Panc1 (cell line): ENCODE results near the gene HMCN2.

Experiments
- POLR2AphosphoS5 ChIP-seq: IDR thresholded peaks from 2 replicates; pipeline ENCODE4 v1.6.1; 2012; ENCODE audit warnings: mild to moderate bottlenecking, low read depth, low read length, moderate library complexity
- TCF7L2 ChIP-seq: IDR thresholded peaks from 2 replicates; pipeline ENCODE4 v1.6.1; 2011; ENCODE audit warnings: mild to moderate bottlenecking, low read depth, low read length, inconsistent platforms
- TF ChIP-seq, protein P1 (sequence below): fragments of 450-650 bp; IDR thresholded peaks from 2 replicates; pipeline ENCODE4 v1.5.1; 2017; ENCODE audit warnings: mild to moderate bottlenecking

DNA sequence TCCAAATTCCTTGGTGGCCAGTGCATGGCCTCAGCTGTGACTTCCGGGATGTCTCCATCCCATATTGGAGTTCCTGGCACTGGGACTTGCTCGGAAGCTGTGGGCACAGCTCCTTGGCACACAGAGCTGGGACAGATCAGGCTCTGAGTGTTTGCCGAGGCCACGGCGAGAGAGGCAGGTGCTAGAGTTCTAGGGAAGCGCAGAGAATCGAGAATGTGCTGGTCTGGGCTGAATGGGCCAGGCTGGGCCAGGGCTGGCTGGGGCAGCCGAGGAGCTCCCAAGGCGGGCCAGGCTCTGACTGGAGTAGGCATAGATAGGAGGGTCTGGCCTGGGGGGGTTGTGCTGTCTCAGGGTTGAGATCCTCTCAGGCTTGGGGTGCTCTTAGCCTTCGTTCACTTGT, 45.4 kb downstream of the HMCN2 start:
- TF ChIP-seq, protein P1, sequence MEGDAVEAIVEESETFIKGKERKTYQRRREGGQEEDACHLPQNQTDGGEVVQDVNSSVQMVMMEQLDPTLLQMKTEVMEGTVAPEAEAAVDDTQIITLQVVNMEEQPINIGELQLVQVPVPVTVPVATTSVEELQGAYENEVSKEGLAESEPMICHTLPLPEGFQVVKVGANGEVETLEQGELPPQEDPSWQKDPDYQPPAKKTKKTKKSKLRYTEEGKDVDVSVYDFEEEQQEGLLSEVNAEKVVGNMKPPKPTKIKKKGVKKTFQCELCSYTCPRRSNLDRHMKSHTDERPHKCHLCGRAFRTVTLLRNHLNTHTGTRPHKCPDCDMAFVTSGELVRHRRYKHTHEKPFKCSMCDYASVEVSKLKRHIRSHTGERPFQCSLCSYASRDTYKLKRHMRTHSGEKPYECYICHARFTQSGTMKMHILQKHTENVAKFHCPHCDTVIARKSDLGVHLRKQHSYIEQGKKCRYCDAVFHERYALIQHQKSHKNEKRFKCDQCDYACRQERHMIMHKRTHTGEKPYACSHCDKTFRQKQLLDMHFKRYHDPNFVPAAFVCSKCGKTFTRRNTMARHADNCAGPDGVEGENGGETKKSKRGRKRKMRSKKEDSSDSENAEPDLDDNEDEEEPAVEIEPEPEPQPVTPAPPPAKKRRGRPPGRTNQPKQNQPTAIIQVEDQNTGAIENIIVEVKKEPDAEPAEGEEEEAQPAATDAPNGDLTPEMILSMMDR: no peak
- no peak for TF ChIP-seq TCF7L2
- TF ChIP-seq POLR2AphosphoS5: no peak
